ENCODE data around the gene HOXD1.

The HOXD1 gene

GRCh38 chr2:176170602-176171305 is 17.7 kb upstream of the HOXD1 start:
- no peak for DNase-seq (ENCODE audit: low spot score)
- TF ChIP-seq, protein P1, sequence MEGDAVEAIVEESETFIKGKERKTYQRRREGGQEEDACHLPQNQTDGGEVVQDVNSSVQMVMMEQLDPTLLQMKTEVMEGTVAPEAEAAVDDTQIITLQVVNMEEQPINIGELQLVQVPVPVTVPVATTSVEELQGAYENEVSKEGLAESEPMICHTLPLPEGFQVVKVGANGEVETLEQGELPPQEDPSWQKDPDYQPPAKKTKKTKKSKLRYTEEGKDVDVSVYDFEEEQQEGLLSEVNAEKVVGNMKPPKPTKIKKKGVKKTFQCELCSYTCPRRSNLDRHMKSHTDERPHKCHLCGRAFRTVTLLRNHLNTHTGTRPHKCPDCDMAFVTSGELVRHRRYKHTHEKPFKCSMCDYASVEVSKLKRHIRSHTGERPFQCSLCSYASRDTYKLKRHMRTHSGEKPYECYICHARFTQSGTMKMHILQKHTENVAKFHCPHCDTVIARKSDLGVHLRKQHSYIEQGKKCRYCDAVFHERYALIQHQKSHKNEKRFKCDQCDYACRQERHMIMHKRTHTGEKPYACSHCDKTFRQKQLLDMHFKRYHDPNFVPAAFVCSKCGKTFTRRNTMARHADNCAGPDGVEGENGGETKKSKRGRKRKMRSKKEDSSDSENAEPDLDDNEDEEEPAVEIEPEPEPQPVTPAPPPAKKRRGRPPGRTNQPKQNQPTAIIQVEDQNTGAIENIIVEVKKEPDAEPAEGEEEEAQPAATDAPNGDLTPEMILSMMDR (conservative IDR thresholded peaks at IDR 0.05; ENCODE audit: low read depth), result no peak
- POLR2A ChIA-PET (ENCODE audit: low non-redundant PET), result no interaction called here
- H3K27ac ChIP-seq, result no peak overlapping the region
- CTCF ChIA-PET, result no interaction called here

DNA sequence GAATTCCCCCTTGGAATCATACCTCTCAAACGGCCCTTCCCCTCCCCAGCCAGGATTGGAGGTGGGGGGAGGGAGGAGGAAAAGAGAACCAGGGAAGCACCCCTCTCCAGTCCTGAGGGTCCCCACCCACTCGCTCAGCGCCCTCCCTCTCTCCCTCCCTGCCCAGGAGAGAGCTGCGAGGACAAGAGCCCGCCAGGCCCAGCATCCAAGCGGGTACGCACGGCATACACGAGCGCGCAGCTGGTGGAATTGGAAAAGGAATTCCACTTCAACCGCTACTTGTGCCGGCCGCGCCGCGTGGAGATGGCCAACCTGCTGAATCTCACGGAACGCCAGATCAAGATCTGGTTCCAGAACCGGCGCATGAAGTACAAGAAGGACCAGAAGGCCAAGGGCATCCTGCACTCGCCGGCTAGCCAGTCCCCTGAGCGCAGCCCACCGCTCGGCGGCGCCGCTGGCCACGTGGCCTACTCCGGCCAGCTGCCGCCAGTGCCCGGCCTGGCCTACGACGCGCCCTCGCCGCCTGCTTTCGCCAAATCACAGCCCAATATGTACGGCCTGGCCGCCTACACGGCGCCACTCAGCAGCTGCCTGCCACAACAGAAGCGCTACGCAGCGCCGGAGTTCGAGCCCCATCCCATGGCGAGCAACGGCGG is 17.0 kb upstream of the HOXD1 start:
- H3K27ac ChIP-seq, result no peak overlapping the region
- CTCF ChIA-PET, result no interaction called here
- TF ChIP-seq, protein P1 (conservative IDR thresholded peaks at IDR 0.05; ENCODE audit: low read depth), result no peak
- no peak for DNase-seq (ENCODE audit: low spot score)
- POLR2A ChIA-PET (ENCODE audit: low non-redundant PET), result no interaction called here

DNA sequence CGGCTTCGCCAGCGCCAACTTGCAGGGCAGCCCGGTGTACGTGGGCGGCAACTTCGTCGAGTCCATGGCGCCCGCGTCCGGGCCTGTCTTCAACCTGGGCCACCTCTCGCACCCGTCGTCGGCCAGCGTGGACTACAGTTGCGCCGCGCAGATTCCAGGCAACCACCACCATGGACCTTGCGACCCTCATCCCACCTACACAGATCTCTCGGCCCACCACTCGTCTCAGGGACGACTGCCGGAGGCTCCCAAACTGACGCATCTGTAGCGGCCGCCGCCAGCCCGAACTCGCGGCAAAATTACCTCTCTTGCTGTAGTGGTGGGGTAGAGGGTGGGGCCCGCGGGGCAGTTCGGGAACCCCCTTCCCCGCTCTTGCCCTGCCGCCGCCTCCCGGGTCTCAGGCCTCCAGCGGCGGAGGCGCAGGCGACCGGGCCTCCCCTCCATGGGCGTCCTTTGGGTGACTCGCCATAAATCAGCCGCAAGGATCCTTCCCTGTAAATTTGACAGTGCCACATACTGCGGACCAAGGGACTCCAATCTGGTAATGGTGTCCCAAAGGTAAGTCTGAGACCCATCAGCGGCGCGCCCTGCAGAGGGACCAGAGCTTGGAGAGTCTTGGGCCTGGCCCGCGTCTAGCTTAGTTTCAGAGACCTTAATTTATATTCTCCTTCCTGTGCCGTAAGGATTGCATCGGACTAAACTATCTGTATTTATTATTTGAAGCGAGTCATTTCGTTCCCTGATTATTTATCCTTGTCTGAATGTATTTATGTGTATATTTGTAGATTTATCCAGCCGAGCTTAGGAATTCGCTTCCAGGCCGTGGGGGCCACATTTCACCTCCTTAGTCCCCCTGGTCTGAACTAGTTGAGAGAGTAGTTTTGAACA is 16.2 kb upstream of the HOXD1 start:
- POLR2A ChIA-PET (ENCODE audit: low non-redundant PET), result no interaction called here
- CTCF ChIA-PET, result interaction anchor here (0.9 kb wide), 1 partner anchor 31 kb away, joined by 4 read pairs; no protein-coding TSS in a partner anchor
- TF ChIP-seq, protein P1 (conservative IDR thresholded peaks at IDR 0.05; ENCODE audit: low read depth), result no peak

DNA sequence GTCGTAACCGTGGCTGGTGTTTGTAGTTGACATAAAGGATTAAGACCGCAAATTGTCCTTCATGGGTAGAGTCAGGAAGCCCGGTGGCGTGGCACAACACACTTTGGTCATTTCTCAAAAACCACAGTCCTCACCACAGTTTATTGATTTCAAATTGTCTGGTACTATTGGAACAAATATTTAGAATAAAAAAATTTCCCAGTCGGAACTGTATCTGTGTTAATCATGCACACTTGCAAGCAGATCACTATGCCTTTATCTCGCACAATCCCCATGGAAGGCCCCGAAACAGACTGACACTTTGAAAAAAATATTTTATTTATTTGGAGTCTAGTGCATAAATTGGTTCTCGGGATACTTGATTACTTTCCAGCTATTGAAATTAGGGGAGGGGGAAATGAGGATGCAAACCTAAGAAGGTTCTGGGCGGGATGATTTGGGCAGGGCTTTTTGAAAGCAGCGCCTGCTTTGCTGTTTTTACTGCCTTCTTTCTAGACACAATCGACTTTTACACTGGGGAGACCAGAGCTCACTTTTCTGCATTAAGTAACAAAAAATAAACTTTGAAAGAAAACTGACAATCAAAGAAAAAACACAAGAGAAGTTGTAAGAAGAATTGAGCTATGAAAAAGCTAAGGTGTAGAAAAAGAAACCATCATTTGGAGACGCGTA is 15.4 kb upstream of the HOXD1 start:
- POLR2A ChIA-PET (ENCODE audit: low non-redundant PET), result no interaction called here
- TF ChIP-seq, protein P1 (conservative IDR thresholded peaks at IDR 0.05; ENCODE audit: low read depth), result no peak
- DNase-seq (ENCODE audit: low spot score), result no peak
- H3K27ac ChIP-seq, result no peak overlapping the region
- CTCF ChIA-PET, result interaction anchor here (0.9 kb wide), 1 partner anchor 32 kb away, joined by 4 read pairs; no protein-coding TSS in a partner anchor

More for the DNA sequence above, 16.2 kb upstream of the HOXD1 start:
- no peak overlapping the region for H3K27ac ChIP-seq
- no peak for DNase-seq (ENCODE audit: low spot score)

DNA sequence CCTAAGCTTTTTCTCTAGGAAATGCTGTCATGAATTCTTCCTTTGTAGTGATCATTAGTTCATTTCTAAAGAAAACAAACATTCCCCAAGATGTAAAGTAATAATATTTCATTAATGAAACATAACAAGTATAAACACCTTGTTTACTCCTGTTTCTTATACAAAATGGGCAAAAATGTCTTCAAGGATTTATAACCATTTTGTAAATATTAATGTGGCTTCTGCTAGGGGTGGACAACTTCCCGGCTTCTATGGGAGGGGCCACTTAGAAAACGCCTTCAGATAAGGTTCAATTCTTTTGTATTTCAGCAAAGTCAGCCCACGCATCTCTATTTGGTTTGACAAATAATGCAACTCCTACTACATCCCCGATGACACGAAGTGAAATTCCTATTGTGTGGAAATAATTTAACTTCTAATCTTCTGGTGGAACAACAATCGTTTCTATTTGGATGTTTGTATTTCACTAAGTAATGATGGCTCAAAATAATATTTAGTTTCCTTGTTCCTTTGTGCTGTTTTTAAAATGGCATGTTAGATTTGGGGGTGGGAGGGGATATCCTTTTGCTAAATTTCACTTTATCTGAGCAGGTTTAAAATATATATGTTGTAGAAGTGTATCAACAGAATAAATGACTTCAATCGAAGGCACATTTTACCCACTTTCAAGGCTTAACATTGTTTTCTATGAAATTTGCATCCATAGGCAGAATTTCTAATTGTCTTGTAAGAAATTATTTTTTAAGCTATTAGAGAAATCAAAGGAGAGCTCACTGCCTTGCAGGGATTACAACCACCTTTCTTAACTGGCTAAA is 14.7 kb upstream of the HOXD1 start:
- no peak overlapping the region for H3K27ac ChIP-seq
- ChIA-PET CTCF (interaction anchor here (2.4 kb wide), 1 partner anchor 33 kb away, joined by 13 read pairs; no protein-coding TSS in a partner anchor), POLR2A (ENCODE audit: low non-redundant PET) (no interaction called here)
- TF ChIP-seq, protein P1 (conservative IDR thresholded peaks at IDR 0.05; ENCODE audit: low read depth), result no peak
- DNase-seq (ENCODE audit: low spot score), result no peak

Data from RWPE1 (cell line).